ENCODE results near the gene DHX29. TPM values are rescaled to one million over a fixed set of nuclear protein-coding genes. Genes with fewer than 3 reads are reported as not detected.
"Not testable (repeated sequence)": the region's sequence is repeated elsewhere in the genome, so short reads cannot be mapped to it uniquely, and the experiment has no call there.

The DHX29 gene, protein sequence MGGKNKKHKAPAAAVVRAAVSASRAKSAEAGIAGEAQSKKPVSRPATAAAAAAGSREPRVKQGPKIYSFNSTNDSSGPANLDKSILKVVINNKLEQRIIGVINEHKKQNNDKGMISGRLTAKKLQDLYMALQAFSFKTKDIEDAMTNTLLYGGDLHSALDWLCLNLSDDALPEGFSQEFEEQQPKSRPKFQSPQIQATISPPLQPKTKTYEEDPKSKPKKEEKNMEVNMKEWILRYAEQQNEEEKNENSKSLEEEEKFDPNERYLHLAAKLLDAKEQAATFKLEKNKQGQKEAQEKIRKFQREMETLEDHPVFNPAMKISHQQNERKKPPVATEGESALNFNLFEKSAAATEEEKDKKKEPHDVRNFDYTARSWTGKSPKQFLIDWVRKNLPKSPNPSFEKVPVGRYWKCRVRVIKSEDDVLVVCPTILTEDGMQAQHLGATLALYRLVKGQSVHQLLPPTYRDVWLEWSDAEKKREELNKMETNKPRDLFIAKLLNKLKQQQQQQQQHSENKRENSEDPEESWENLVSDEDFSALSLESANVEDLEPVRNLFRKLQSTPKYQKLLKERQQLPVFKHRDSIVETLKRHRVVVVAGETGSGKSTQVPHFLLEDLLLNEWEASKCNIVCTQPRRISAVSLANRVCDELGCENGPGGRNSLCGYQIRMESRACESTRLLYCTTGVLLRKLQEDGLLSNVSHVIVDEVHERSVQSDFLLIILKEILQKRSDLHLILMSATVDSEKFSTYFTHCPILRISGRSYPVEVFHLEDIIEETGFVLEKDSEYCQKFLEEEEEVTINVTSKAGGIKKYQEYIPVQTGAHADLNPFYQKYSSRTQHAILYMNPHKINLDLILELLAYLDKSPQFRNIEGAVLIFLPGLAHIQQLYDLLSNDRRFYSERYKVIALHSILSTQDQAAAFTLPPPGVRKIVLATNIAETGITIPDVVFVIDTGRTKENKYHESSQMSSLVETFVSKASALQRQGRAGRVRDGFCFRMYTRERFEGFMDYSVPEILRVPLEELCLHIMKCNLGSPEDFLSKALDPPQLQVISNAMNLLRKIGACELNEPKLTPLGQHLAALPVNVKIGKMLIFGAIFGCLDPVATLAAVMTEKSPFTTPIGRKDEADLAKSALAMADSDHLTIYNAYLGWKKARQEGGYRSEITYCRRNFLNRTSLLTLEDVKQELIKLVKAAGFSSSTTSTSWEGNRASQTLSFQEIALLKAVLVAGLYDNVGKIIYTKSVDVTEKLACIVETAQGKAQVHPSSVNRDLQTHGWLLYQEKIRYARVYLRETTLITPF (N-terminal part only)
- 29.8 TPM for total RNA-seq

DNA sequence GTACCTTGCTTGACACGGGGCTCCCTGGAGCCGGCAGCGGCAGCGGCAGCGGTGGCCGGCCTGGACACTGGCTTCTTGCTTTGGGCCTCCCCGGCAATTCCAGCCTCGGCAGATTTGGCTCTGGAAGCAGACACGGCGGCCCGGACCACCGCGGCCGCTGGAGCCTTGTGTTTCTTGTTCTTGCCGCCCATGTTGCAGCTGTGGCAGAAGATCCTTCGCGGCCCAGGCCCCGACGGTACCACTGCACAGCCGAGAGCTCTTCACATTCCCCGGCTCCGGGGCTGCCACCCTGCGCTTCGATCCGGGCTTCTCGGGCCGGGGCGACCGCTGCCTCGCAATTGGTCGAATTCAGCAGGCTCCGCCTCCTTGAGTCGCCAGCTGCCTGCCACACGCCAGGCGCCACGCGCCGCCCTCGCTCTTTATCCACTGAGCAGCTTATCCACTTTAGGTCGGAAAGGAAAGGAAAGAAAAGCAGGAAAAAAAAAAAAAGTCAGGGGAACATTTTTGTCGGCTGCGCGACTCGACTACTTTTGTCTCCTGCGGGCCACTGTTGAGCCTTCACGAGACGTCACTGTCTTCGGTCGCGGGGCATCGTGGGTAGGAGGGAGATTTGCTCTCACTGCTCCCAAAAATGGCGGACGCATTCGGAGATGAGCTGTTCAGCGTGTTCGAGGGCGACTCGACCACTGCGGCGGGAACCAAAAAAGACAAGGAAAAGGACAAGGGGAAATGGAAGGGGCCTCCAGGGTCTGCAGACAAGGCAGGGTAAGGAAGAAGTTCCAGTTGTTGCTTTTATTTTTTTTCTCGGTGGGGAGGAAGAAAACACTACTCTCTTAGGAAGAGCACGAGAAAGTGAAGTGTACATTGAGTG is at the start of gene DHX29, which contains the start of gene MTREX:
DHX29 (minus strand) TSS at position 312 of the 871 bp plus-strand sequence; CDS start at position 191, 121 bp downstream.
MTREX (plus strand) TSS at position 607 of the 871 bp plus-strand sequence; CDS start at position 632, 25 bp downstream.
- peak; percentile 92 for DNase-seq (ENCODE audit: low spot score)

DNA sequence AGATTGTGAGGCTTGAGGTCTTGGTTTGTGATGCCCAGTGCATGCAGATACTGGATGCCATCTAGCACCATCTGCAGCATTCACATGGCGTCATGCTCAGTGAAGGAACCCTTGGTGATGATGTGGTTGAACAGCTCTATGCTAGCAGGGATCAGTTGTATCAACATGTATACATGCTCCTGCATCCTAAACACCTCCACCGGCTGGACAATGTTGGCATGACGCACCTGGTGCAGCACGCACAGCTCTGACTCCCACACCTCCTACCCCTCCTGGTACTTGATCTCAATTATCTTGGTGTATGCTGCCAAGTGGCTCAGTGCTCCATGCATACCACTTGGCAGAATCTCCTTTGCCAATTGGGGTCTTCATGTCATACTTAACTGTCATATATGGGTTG is 49.4 kb upstream of the DHX29 start:
- DNase-seq (ENCODE audit: low spot score) = no peak

DNA sequence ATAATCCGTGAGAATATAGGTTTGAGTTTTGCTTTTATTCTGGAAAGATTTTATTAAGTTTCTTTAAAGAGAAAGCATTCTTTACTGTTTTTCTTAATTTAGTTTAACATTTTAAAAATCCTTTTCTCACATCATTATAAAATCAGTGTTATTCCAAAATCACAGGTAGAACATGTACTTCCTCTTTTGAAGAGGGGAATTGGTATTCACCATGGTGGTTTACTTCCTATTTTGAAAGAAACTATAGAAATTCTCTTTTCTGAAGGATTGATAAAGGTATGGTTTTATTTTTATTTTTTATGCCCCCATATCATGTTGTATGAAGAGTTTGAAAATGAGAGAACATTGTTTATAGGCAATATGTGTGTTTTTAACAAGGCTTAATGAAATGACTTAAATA is 43.3 kb upstream of the DHX29 start:
- no peak for DNase-seq (ENCODE audit: low spot score)

DNA sequence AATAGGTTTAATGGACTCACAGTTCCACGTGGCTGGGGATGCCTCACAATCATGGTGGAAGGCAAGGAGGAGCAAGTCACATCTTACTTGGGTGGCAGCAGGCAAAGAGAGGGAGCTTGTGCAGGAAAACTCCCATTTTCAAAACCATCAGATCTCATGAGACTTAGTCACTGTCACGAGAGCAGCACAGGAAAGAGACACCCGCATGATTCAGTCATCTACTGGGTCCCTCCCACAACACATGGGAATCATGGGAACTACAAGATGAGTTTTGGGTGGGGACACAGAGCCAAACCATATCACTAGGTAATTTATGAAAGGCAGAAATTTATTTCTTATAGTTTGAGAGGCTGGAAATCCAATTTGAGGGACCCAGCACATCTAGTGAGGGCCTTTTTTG is 40.3 kb upstream of the DHX29 start:
- no peak for DNase-seq (ENCODE audit: low spot score)

DNA sequence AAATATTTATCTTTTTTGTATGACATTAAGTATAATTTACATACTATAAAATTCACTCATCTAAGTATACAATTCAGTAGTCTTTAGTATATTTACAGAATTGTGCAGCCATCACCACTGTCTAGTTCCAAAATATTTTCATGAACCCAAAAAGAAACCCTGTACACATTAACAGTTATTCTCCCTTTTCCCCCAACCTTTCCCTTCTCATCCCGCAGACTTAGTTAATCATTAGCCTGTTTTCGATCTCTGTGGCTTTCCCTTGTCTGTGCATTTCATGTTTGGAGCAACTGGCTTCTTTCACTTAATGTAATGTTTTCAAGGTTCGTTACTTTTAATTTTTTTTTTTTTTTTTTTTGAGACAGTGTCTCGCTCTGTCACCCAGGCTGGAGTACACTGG is 37.8 kb upstream of the DHX29 start:
- no peak for DNase-seq (ENCODE audit: low spot score)

DNA sequence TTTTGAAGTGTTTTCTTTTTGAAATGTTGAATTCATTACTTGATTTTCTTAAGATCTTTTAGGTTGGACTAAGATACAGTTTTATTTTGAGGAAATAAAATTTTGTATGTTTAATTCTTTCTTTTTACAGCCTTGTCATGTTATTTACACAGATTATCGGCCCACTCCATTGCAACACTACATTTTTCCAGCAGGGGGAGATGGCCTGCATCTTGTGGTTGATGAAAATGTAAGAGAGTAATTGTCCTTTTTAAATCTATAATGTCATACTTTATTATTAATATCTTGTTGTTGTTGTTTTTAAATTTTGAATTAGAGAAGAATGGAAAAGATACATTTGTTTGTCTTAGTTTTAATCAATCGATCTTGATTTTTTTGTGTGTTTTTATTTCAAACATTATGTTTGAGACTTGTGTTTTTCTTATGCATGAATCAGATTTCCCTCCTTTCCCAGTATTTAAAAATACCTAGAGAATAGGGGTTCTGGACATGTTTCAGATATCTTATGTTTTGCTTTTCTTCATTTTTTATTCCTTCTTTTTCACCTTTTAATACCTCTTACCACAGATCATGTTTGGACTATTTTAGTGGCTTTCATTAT is 37.0 kb upstream of the DHX29 start:
- DNase-seq (ENCODE audit: low spot score) = peak; percentile 64

DNA sequence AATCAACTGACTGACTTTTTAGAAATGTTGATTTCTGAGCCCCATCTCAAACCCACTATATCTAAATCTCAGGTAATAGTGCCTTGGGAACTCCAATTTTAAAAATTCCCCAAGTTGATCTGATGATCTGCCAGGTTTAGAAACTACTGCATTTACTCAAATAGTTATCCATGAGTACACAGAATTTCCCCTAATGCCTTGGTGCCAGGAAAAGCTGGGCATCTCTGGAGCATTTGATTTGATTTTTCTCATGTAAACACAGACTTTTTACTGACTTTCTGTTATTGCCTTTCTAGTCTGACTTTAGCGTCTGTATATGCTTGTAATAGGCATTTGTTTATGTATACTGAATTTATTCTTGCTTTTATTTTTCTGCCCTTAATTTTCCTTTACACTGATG is 36.1 kb upstream of the DHX29 start:
- DNase-seq (ENCODE audit: low spot score) = no peak

DNA sequence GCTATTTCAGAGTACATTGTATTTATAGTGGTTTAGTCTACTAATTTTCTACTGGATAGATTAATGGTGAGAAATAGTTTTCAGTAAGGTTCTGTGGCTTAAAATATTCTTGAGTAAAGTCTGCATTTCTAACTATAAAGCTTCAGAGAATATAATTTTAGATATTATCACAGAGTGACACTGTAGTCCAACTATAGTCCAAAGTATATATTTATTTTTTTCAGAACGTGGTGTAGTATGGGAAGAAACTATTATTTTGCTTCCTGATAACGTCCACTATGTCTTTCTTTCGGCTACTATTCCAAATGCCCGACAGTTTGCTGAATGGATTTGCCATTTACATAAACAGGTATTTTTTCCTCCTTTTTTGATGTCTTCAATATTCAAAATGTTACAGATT is 35.6 kb upstream of the DHX29 start:
- DNase-seq (ENCODE audit: low spot score) = no peak

DNA sequence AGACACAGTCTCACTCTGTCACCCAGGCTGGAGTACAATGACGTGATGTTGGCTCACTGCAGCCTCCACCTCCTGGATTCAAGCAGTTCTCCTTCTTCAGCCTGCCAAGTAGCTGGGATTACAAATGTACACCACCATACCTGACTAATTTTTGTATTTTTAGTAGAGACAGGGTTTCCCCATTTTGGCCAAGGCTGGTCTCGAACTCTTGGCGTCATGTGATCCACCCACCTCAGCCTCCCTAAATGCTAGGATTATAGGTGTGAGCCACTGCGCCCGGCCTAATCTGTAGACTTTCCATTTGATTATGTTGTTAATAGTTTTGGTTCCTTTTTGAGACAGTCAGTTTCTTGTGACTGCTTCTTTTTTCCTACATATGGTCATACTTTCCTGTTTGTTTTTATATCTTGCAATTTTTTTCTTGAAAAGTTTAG is 31.3 kb upstream of the DHX29 start:
- no peak for DNase-seq (ENCODE audit: low spot score)

DNA sequence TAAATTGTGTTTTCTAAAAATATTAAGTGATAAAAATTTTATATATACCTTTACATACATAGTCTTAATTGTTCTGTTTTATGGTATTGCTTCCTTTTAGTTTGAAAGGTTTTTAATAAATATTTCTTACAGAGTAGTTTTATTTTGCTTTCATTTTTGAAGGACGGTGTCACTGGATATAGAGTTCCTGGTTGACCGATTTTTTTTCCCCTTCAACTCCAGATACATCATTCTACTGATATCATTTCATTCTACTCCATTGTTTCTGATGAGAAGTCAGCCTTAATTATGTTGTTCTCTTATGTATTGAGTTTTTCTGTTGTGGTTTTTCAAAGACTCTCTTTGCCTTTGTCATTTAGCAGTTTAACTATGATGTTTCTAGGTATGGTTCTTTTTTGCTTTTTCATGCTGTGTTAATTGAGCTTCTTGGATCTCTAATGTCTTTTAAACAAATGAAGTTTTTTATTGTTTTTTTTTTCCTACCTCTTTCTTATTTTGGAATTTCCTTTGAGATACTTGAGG is 30.7 kb upstream of the DHX29 start:
- no peak for DNase-seq (ENCODE audit: low spot score)

DNA sequence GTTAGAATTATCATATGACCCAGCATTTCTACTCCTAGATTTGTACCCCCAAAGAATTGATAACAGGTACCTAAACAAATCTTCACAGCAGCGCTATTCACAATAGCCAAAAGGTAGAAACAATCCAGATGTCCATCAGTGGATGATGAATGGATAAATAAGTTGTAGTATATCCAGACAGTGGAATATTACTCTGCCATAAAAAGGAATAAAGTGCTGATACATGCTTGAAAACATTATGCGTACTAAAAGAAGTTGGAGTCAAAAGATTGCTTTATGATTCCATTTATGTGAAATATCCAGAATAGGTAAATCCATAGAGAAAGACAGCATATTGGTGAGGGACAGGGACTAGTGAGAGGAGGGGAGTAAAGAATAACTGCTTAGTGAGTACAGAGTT is 26.3 kb upstream of the DHX29 start:
- DNase-seq (ENCODE audit: low spot score) = no peak

DNA sequence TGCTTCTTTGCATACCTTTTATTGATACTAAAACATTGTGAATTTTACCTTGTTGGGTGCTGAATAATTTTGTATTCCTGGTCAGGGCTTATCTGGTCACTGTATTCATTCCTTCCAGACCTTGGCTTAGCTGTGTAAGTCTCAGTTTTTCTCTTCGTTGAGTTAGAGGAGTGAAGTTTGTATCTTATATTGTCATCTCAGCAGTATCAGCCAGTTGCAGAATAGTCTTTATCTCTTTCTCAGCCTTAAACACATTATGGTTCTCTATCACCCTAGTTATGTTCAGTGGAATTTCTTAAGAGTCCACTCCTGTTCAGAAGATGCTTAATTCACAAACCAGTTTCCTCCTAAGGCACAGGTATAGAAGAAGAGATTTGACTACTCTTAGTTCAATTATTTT is 25.5 kb upstream of the DHX29 start:
- no peak for DNase-seq (ENCODE audit: low spot score)

DNA sequence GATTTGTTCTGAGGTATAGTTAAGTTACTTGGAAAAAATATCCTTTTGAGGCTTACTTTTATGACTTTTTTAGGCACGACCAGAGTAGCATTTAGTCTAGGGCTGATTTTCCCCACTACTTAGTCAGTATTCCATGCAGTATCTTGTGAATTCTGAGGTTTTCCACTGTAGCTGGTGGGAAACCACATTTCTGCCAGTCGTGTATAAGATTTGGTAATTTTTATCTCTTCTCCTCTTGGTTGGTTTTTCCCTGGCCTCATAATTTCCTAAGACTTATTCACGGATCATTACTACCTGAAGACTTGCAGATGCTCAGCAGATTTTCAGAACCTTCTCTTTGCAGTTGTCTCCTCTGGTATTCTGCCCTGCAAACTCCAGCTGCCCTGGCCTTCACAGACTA is 23.8 kb upstream of the DHX29 start:
- DNase-seq (ENCODE audit: low spot score) = no peak

DNA sequence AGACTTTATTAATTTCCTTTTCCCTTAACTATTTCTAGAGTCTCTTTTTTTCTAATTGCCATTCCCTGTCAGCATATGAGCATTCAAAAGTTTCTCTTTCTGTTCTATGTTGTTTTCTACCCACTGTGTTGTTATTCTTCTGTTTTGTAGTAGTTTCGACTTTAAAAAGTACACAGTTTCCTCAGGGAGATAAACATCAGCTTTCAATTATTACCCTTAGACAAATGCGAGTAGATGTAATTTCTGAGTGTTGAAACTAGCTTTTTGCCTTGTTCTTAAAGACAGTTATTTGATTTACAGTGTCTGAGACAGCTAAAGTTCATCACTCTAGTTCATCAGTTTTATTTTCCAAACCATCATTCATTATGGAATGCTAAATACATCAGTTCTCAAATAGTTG is 19.8 kb upstream of the DHX29 start:
- DNase-seq (ENCODE audit: low spot score) = no peak

DNA sequence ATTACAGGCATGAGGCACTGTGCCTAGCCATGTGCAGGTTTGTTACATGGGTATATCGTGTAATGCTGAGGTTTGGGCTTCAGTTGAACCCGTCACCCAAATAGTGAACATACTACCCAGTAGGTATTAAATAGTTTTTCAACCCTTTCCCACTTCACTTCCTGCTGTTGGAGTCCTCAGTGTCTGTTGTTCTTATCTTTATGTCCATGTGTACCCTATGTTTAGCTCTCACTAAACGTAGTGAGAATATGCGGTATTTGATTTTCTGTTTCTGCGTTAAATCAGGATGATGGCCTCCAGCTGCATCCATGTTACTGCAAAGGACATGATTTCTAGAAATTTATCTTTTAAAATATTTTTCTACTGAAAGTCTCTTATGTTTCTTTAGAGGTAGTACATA is 18.1 kb upstream of the DHX29 start:
- DNase-seq (ENCODE audit: low spot score) = no peak

DNA sequence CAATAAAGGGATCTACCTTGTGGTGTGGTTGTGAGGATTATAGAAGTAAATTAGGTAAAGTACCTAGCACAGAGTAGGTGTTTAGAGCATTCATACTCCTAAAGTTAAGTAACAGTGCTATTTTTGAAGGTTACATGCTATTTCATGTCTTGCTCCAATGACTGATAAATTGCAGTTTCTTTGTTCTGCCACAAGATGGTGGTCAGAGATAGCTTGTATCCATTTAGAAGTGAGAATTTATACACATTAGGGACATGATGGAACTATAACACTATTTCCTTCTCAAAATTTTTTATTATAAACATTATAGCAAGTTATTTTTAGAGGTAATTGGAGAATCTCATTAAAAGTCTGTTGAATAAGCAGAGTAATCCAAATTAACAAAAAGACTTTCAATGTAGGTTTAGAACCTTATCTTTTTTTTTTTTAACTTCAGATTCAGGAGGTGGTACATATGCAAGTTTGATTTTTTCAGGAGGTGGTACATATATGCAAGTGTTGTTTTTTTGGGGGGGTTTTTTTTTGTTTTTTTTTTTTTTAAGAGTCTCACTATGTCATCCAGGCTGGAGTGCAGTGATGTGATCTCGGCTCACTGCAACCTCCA is 17.4 kb upstream of the DHX29 start:
- no peak for DNase-seq (ENCODE audit: low spot score)

DNA sequence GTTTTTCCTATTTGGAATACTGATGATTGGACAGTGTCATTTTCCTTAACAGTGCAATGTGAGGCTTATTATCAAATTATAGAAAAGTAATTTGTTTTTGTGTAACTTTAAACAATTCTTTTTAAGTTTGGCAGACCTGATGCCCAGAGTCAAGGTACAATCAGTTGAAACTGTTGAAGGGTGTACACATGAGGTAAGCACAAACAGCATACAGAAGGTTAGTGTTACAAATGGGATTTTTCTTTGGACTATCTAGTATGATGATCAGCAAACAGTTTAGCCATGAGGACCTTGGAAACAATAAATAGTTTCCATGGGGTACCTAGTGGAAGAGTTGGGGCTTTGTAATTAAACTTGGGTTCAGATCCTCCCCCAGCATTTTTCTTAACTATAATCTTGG is 16.5 kb upstream of the DHX29 start:
- DNase-seq (ENCODE audit: low spot score) = no peak

DNA sequence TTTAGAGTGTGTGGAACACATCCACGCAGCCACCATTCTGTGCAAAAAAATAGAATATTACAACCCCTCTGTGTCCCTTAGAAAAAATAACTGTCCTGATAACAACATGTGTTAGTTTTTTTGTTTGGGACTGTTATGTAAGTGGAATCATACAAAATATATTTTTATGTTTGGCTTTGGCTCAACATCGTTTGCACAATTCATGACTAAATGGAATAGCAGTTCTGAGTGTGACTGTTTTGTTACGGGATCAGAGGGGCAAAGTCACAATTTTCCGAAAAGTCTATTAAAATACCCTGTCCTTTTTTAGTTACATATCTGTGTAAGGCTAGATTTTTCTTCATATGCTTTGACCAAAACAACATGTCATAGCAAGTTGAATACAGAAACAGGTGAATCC is 13.1 kb upstream of the DHX29 start:
- no peak for DNase-seq (ENCODE audit: low spot score)

DNA sequence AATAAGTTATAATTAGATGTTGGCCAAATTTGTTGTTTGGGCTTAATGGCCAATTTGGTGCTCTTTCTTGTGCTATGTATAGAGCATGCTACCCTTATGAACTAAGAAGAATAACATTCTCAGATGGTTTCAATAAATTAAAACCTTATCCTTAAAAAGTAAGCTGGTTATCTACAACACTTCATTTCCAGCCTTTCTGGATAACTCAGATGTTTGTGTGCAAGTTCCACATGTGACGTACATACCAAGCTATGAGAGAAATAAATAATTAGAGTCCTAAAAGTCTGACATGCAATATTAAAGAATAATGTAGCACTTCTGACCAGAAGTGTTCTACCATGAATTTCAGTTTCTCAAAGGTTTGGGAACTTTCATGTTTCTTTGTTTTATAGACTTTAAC is 12.0 kb upstream of the DHX29 start:
- DNase-seq (ENCODE audit: low spot score) = no peak

DNA sequence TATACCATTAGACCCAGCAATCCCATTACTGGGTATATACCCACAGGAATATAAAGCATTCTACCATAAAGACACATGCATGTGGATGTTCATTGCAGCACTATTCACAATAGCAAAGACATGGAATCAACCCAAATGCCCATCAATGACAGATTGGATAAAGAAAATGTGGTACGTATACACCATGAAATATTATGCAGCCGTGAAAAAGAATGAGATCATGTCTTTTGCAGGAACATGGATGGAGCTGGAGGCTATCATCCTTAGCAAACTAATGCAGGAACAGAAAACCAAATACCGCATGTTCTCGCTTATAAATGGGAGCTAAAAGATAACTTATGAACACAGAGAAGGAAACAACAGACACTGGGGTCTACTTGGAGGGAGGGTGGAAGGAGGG is 10.7 kb upstream of the DHX29 start:
- not testable (repeated sequence) for DNase-seq (ENCODE audit: low spot score)
